ENCODE data around the gene SUPT3H. TPM values are rescaled to one million over a fixed set of nuclear protein-coding genes. Genes with fewer than 3 reads are reported as not detected.

The SUPT3H gene
- total RNA-seq, 1 donor from 2014 or later, result 6.7 TPM

DNA sequence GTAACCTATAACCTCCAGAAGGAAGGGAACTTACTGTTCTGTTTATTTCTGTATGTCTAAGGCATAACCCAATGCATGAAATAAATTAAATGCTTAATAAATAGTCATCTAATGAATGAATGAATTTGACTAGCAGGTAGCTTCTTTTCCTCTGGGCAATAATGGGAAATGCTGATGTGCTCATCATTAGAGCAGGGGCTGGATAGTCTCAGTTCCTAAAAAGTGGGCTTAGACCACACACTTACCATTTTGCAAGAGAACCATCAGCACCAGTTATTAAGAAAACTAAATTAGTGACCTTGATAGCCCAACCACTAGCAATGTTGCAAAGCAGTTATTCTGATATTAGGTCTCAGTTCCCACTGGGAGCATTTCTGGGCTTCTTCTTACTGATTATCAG lies 540.5 kb downstream of the SUPT3H start:
- ATAC-seq (no peak), DNase-seq (no peak)
- Histone ChIP-seq H3K4me1 (no peaks in the 10 kb centered on the region), H3K4me3 (no peak overlapping the region), H3K36me3 (no peaks in the 10 kb centered on the region), H3K27me3 (ENCODE audit: low read depth) (no peaks in the 10 kb centered on the region), H3K9me3 (no peaks in the 10 kb centered on the region), H3K27ac (no peak overlapping the region)
- intact Hi-C loops (cut with DNase I), result no loop called here
- TF ChIP-seq, protein P1, sequence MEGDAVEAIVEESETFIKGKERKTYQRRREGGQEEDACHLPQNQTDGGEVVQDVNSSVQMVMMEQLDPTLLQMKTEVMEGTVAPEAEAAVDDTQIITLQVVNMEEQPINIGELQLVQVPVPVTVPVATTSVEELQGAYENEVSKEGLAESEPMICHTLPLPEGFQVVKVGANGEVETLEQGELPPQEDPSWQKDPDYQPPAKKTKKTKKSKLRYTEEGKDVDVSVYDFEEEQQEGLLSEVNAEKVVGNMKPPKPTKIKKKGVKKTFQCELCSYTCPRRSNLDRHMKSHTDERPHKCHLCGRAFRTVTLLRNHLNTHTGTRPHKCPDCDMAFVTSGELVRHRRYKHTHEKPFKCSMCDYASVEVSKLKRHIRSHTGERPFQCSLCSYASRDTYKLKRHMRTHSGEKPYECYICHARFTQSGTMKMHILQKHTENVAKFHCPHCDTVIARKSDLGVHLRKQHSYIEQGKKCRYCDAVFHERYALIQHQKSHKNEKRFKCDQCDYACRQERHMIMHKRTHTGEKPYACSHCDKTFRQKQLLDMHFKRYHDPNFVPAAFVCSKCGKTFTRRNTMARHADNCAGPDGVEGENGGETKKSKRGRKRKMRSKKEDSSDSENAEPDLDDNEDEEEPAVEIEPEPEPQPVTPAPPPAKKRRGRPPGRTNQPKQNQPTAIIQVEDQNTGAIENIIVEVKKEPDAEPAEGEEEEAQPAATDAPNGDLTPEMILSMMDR (IDR thresholded peaks at IDR 0.05), result no peak

DNA sequence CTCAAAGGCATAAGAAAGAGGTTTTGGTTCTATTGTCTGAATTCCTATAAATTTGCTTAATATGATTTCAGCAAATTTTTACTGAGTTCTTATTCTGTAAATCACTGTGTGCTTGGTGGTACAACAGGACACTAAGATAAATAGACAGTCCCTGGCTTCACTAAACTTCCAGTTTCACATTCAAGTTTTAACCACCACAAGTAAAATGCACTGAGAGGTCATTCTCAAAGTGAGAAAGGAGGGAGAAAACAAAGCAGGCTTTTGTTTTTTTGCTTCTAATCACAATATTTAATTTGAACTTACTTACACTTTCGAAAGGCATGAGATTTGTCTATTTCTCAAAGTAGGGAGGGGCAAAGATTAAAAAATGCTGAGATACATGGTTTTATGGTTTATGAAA lies 544.5 kb downstream of the SUPT3H start:
- Histone ChIP-seq H3K27me3 (ENCODE audit: low read depth) (no peaks in the 10 kb centered on the region), H3K4me1 (no peaks in the 10 kb centered on the region), H3K9me3 (no peaks in the 10 kb centered on the region), H3K4me3 (no peak overlapping the region), H3K27ac (no peak overlapping the region), H3K36me3 (no peaks in the 10 kb centered on the region)
- no peak for ATAC-seq
- TF ChIP-seq, protein P1 (IDR thresholded peaks at IDR 0.05), result no peak
- no peak for DNase-seq
- intact Hi-C loops (cut with DNase I), result no loop called here

DNA sequence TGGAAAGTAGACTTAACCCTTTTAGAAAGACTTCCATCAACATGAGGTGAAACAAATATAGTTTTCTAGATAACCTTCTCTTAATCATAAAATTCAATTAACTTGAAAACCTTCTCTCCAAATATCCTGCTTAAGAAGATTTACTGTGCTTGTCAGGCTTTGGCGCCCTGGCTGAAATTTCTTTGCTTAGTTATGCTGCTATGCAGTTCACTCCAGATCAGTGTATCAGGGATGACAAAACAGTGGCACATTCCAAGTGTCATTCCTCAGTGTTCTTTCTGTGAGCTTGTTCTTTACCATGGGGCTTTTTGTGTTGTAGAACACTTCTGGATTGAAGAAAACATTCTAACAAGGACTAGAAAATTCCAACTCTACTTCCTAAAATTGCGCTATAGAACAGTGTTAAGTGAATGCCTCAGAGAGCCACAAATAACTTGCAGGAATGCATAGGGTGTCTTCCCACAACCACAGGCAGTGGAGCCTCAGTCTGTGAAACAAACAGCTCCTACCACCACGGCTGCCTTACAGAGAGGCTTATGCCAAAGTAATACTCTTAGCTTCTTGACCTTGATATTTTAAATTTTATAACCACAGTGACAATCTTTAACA lies 546.6 kb downstream of the SUPT3H start:
- Histone ChIP-seq H3K9me3 (no peaks in the 10 kb centered on the region), H3K27me3 (ENCODE audit: low read depth) (no peaks in the 10 kb centered on the region), H3K36me3 (no peaks in the 10 kb centered on the region), H3K4me3 (no peak overlapping the region), H3K4me1 (no peaks in the 10 kb centered on the region), H3K27ac (no peak overlapping the region)
- DNase-seq (no peak), ATAC-seq (no peak)
- intact Hi-C loops (cut with DNase I), result no loop called here
- TF ChIP-seq, protein P1 (IDR thresholded peaks at IDR 0.05), result no peak

DNA sequence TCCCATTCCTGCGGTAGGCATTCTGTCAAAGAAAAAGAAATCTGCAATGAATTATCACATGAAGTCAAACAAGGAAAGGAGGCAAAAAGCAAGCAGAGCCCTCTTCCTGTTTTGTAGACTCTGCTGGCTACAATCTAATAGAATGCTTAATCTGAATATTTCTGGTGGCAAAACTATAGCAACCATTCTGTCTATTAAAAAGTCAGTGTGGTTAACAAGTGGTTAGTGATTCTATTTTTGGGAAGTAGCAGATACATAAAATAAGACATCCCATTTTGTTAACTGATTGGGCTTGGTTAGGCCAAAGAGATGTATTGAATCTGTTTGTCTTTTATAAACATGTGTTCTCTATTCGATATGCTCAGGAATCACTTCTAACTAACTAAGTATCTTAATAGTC lies 547.9 kb downstream of the SUPT3H start:
- H3K9me3 ChIP-seq, result no peaks in the 10 kb centered on the region
- no peaks in the 10 kb centered on the region for H3K27me3 ChIP-seq (ENCODE audit: low read depth)
- ATAC-seq, result no peak
- H3K4me3 ChIP-seq, result no peak overlapping the region
- intact Hi-C loops (cut with DNase I), result no loop called here
- no peak overlapping the region for H3K27ac ChIP-seq
- H3K4me1 ChIP-seq, result no peaks in the 10 kb centered on the region
- H3K36me3 ChIP-seq, result no peaks in the 10 kb centered on the region
- DNase-seq, result no peak
- TF ChIP-seq, protein P1 (IDR thresholded peaks at IDR 0.05), result no peak

DNA sequence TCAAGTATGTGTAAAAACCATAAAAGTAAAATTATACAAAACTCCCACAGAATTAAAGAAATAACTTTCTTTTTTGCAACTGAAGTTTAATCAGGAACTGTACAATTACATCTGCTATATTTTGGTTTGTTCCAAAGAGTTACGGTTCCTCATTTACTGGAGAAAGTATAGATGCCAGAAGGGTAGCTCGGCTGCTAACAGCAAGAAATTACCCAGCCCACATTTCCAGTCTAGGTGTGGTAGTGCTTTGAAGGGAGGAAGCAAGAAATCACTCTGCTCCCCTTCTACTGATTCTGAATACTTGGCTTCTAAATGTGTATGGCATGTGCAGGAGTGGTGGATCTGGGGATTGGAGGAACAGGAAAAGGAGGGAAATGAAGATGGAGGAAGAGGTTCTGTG lies 549.0 kb downstream of the SUPT3H start:
- Histone ChIP-seq H3K9me3 (no peaks in the 10 kb centered on the region), H3K36me3 (no peaks in the 10 kb centered on the region), H3K27me3 (ENCODE audit: low read depth) (no peaks in the 10 kb centered on the region), H3K4me1 (no peaks in the 10 kb centered on the region), H3K4me3 (no peak overlapping the region), H3K27ac (no peak overlapping the region)
- DNase-seq, result no peak
- TF ChIP-seq, protein P1 (IDR thresholded peaks at IDR 0.05), result no peak
- intact Hi-C loops (cut with DNase I), result no loop called here
- no peak for ATAC-seq
